Stimulated activated CD8-positive, alpha-beta memory T cell treated with anti-CD3 and anti-CD28 coated beads, Interleukin-2, amount 100 ng/mL, for 1 hour (primary cell): Measurements from ENCODE around the gene POLR1A.
"Not testable (repeated sequence)": the region's sequence is repeated elsewhere in the genome, so short reads cannot be mapped to it uniquely, and the experiment has no call there.

Experiments
- DNase-seq, 2 donors: peaks; one replicate each; pipeline ENCODE4 v3.0.0-alpha.2; 2020; ENCODE audit warnings: low read depth in 2 of 2

The POLR1A gene

DNA sequence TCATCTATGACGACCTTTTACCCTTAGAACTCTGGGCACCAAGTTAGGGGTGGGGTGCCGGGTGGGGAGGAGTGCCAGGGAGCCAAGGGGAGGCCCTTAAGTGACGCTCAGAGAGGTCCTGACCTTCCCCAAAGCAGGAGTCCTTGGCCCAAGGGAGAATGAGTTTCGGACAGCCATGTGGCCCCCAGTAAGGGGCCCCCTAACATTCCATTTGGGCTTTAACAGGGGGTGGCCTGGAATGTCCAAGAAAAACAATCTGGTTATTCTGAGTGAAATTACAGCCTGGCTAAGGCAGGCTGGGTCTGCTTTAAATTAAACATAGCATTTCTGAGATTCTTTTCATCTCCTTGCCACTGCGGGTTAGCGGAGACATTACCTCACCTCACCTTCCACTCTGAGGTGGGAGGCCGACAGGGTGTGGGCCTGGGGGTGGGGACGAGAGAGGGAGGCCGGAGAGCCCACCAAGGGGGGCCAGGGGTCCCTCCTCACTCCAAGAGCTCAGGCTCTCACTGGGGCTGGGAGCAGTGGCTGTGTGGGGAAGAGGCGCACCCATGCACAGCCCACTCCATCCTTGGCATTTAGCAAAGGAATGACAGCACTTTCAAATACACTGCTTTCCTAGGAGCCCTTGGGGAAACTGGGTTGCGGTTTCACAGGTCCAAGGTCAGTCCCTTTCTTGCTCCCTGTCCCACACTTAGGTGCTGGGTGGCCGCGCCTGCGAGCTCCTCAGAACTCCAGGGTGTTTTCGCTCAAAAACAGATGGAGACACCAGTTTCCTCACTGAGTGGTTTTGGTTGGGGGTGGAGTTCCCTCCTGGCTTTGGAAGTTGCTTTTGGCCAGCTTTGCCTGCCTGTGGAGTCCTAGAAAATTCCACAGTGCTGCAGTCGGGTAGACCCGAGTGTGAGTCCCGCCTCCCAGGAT is 107.4 kb downstream of the POLR1A start:
- DNase-seq: no peak

DNA sequence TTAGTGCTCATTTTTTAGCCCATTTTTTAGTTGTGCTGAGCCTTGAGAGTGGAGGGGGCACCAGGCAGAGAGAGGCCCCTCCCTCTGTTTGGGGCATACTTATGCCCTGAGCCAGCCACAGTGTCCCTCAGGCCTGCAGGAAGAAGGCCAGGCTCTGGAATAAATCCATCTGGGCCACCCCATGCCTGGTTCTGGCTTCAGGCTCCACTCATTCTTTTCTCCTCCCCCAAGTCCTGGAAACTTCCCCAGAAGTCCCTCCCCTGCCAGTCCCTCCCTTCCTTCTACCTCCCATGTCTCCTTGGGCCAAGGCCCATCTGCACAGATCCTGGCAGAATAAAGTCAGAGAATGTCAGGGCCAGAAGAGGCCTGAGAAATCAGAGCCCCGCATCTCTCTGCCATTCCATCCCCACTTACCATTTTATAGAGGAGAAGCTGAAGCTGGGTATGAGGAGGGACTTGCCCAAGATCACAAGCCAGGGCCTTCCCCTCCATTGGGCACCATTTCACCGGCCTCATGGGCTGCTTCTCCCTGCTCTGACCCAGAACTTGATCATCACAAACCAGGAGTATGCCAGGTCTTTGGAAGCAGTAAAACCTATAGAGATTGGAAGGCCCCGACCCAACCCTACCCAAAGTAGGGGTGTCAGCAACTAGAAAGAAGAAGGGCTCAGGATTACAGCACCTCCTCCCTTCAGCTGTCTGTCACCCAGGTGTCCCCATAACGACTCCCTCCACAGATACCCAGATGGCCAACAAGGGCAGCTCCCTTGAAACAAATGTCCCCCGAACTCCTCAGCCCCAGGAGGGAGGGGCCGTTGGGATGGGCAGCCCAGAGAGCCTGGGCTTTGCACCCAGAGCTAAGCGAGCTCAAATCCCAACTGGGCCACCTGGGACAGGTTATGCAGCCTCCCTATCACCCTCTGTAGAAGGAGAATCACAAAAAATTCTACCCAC is 108.4 kb downstream of the POLR1A start:
- no peak for DNase-seq

DNA sequence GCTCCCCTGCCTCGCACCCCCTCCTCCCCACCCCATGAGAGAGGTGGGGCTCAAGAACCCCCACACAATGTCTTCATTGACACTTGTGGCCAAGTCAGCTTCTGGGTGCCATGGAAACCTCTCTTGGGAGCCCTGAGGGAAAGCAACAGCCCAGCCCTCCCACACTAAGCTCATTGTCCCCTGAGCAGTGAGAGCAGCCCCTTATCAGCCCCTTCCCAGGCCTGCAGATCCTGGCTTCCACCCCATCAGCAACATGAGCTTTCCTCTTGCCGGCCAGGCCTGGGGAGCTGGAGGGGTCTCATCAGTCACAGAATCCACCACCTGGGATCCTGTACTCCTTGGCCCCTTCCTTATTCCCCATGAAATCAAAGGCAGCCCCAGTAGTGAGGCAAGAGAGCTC is 109.1 kb downstream of the POLR1A start:
- no peak for DNase-seq

DNA sequence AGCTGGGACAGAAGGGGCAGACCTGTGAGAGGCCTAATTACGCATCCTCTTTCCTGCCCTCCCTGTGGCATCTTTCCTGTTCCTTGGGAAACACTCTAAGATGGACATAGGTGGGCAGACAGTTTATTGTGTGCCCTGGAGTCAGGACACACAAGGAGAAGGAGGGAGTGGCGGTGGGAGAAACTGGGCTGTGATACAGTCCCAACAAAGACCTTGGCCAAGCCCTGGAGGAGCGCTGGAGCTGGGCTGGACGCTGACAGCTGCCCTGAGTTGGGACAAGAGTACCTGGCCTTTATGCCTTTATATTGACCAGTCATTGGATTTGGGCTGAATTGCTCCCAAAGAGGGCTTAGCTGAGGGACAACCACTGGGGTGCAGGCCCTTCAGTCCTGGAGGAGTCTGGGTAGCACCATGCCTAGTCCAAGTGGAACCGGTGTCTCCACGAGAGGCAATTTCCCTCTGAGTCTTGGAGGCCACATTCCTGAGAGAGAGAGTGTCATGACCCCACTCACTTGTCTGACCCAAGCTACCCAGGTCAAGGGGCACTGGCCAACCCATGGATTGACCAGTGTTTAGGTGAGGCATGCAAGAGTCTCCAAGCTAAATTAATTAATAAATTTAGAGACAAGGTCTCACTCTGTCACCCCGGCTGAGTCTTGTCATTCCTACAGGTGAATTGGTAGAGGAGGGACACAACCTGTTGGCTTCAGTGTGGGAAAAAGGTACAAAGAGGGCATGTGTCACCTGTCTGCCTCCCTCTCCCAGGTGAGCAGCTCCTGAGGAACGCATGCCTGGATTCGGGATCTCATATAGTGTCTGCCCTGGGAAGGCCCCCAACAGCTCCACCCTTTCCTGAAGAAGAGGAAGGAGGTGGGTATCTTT is 109.8 kb downstream of the POLR1A start:
- DNase-seq: no peak

DNA sequence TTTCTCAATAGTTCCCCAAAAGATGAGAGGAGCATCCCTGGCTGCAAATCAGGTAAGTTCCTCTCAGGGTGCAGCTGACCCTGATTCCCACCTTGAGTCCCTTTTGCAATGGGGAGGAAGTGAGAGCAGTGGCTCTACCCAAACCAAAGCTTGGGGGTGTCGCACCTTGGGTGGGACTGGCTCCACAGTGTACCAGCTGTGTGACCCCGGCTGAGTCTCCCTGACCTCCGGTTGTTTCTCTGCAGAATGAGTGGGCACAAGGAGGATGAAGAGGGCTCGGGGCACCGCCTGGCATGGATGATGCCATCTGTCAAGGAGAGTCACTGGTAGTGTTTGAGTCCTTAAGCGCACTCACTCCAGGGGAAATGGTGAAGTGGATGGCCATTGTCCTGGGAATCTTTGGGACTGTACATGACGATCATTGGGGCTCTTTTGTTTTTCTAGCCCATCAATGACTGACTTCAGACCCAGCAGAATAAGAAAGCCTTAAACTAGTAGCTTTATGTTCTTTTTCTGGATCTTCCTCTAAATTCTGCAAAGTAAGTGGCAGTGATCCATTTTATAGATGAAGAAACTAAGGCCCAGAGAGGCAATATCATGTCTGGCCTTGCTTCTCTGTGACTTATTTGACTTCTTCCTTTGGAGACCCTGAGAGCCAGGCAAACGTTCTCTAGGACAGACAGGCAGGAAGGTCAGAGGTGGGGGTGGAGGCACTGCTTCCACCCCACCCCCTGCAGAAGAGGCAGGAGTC is 110.6 kb downstream of the POLR1A start:
- DNase-seq: no peak

DNA sequence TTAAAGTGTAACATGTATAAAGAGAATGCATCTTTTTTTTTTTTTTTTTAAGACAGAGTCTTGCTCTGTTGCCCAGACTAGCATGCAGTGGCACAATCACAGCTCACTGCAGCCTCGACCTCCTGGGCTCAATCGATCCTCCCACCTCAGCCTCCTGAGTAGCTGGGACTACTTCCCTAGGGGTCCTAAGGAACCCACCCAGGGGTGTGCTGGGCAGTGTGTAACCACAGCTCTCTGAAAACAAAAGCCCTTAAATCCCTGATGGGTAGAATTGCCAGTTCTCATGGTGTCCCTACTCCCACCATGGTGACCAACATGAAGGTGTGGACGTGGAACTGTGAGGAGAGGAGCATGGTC is 111.3 kb downstream of the POLR1A start:
- DNase-seq: no peak

DNA sequence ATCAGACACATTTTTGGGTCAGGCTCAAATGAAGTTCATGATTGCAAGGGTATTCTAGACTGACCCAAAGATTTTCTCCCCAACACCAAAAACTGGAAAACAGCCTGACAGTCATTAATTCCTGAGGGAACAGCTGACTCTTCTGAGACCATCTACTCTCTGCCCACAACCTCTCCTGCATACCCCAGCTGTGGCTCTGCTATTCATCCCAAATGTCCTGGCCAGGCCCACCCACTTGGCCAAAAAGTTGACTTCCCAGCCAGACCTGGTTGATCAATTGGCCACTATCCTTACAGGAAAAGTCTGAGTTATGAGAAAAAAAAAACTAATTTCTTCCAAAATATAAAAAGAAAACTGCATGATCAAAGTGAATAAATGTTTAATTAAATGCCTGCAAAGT is 113.1 kb downstream of the POLR1A start:
- no peak for DNase-seq

DNA sequence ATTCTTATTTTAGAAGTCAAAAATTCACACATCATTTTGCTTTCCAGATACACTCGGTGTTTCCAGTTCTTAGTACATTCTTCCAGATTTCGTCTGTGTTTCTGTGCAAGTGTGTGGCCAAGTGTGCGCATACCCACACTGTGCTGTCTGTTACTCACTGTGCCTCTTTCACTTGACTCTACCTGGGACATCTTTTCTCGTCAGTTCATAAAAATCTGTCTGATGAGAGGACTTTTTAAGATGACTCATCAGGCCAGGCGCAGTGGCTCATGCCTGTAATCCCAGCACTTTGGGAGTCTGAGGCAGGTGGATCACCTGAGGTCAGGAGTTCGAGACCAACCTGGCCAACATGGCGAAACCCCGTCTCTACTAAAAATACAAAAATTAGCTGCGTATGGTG is 113.6 kb downstream of the POLR1A start:
- DNase-seq: not testable (repeated sequence)

DNA sequence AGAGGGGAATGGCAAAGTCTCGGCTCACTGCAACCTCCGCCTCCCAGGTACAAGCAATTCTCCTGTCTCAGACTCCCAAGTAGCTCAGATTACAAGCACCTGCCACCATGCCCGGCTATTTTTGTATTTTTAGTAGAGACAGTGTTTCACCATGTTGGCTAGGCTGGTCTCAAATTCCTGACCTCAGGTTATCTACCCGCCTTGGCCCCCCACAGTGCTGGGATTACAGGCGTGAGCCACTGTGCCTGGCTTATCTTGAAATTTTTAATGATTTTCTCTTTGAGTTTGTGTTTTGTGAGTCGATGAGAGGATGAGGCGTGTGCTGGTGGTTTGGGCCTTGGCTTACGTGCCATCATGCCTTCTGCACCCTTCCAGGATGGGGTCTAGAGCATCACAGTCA is 115.6 kb downstream of the POLR1A start:
- no peak for DNase-seq

DNA sequence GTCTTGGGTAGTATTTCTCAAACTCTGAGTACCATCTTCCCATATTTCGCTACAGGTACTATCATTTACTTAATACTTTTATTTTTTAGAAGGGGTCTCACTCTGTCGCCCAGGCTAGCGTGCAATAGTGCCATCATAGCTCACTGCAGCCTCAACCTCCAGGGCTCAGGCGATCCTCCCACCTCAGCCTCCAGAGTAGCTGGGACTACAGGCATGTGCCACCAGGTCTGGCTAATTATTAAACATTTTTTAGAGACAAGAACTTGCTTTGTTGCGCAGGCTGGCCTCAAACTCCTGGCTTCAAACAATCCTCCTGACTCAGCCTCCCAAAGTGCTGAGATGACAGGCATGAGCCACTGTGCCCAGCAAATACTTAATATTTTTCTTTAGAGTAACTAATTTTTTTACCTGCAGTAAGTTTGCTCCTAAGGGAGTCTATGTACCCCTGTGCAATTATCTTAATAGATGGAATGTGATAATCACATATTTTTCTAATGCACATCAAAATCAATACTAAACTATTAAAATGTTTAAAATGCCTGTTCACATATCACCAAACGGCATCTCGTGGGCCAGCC is 116.3 kb downstream of the POLR1A start:
- no peak for DNase-seq

DNA sequence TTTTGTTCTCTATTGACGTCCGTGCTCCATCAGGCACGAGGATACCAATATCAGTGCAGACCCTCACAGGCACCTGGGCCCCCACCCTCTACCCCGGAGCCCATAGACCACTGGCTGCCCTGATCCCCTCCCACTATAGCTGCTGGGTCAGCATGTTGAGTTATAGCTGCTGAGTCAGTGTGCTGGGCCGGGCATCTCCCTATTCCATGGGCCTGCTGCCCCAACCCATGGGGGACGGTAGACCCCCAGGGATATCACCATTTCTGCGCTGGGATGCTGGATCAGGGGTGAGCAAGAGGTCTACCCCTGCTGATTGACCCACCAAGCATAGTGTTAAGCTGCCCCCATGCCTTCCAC is 116.8 kb downstream of the POLR1A start:
- DNase-seq: no peak

DNA sequence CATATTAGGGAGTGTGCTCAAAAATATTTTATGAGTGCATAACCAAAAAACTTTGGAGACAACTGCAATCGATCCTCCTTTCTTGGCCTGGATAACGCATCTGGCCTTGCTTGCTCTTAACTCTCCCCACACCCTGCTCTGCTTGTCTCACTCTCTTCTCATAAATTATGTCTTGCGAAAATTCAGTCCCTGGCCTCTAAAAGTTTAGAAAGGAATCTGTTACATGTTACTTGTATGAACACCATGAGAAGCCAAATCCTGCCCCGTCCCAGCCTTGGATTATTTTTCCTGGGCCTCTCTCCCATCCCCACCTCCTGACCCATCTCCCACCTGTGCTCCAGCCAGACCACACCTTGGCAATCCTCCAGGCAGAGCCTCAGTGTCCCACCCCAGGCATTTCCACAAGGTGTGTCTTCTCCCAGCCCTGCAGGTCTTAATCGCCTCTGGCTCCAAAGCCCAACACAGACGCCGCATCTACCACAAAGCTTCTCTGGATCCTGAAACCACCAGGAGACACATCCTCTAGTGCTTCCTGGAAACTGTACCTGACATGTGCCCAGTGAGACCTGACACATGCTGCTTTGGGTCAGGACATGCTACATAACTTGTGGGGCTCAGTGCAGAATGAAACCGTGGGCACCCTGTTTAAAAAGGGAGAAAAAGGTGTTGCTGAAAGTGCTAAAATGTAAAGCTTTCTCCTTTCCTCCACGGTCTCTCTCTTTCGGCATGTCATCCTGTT is 117.3 kb downstream of the POLR1A start:
- DNase-seq: no peak

DNA sequence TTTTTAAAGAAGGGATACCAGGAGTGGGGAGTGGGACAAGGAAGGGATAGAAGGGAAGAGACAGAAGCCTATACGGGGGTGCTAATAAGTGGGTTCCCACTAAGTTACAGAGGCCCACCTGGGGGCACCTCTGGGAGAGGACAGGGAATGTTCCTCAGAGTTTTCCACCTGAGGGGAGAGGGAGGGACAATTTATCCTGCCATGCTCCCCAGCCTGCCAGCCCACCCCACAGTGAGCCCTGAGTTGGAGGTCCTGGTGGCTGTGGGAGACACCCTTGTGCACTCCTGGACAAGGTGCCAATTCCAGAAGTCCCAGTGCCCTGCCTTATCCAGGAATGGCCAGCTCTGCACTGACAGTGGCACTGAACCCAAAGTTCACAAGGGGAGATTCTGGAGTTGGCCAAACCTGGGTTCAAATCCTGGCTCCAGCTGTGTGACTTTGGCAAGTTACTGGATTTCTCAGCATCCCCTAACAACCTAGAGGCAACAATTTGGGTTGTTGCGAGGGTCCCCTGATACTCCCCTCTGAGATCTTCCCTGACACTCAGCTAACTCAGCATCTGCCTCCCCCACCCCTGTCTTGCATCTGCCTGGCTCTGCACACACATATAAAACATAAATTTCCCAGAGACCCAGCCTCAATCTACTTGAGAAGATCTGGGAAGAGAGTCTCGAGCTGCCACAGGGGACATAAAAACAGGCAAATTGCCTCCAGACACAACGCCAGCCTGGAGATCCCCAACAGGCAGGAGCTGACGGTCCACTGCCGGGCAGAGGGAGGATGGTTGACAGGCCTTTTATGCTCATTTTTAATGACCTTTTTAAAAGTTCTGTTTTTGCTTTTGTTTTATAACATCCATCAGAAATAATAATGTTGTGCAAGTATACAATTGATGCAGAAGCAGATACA is 118.2 kb downstream of the POLR1A start:
- no peak for DNase-seq

DNA sequence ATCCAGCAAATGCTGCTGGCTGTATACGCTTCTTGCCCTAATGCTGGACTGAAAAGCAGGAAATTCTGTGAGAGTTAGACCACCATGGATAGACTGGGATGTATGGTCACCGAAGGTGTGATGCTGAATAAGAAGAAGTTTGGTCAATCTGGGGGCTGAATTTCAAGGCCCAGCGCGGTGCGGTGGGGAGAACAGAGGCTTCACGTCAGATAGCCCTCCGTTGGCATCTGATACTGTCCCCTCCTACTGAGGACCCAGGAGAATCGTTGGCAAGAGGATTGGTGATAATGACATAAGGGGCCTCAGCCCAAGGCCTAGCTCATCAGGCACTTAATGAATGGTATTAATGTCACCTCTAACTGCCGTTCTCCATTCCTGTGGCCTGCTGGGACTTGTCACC is 119.6 kb downstream of the POLR1A start:
- no peak for DNase-seq

DNA sequence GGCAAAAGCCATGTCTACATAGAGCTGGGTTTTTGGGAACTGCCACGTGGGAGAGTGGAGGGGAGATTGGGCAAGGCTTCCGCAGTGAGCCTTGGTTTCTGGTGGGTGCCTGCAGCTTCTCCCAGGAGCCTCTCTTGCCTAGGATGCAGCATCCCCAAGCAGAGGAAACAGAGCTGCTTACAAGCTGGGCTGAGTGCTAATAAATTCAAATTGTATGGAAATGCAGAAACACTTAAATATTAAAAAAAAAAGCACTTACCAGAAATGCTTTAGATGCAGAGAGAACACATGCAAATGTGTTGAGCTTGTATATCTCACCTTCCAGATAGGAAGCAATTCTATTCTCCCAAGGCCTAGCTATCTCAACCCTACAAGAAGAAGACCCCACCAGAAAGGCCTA is 120.9 kb downstream of the POLR1A start:
- no peak for DNase-seq

DNA sequence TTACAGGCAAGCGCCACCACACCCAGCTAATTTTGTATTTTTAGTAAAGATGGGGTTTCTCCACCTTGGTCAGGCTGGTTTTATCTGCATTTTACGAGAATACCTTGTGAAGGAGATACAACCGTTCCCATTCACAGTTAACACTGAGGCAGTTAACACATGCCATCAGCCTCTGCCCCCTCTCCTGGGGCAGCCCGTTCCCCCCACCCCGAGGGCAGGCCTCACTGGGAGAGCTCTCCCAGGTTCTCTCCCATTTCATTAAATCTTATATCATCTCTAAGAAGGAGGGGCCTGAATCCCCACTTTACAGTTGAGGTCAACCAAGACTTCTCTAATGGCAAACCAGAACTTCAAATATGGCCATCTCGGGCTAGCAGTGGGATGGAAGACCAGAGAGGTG is 121.9 kb downstream of the POLR1A start:
- DNase-seq: no peak

DNA sequence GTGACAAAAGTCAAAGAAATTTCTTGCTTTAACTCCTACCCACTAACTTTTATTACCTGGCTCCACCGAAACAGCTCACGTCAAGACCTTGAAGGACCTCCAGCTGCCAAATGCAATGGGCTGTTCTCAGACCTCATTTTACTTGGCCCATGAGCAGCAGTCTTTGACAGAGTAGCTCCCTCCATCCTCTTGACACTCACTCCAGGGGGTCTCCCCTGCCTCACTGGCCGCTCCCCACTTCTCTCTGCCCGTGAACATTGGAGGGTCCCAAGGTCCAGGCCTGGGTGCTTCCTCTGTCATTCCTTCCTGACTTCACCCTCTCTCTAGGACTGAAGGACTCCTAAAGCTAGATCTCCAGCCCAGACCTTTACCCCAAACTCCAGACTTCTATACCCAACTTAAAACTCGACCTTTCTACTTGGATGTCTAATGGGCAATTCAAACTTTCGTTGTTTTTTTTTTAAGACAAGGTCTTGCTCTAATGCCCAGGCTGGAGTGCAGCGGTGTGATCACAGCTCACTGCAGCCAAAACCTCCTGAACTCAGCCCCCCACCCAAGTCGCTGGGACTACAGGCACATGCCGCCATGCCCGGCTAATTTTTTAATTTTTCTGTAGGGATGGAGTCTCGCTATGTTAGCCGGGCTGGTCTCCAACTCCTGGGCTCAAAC is 124.0 kb downstream of the POLR1A start:
- DNase-seq: no peak
